HG03469 (cell line): ENCODE results near the gene RPS6KB2.
A peak's percentile ranks its signal among the peaks of the same experiment; 100 is the strongest.

Experiments used
- ATAC-seq: cut with Tn5 transposase; IDR thresholded peaks from one replicate; pipeline ENCODE4 v1.9.1; 2021; ENCODE audit warnings: mild to moderate bottlenecking, moderate library complexity, moderate number of reproducible peaks; ENCODE audit not compliant: unreplicated experiment

The RPS6KB2 gene

GRCh38 chr11:67441098-67441563 lies 12.8 kb downstream of the RPS6KB2 start:
- ATAC-seq, result no peak

- no peak for ATAC-seq
Observed at GRCh38 chr11:67441731-67442351, 13.5 kb downstream of the RPS6KB2 start.

- ATAC-seq, result no peak
Observed at GRCh38 chr11:67442504-67443404, 14.5 kb downstream of the RPS6KB2 start.

GRCh38 chr11:67445515-67445914 lies 17.2 kb downstream of the RPS6KB2 start:
- no peak for ATAC-seq

GRCh38 chr11:67448220-67448609 lies 19.9 kb downstream of the RPS6KB2 start:
- no peak for ATAC-seq

GRCh38 chr11:67449116-67449844 lies 21.0 kb downstream of the RPS6KB2 start:
- ATAC-seq, result no peak

GRCh38 chr11:67450796-67451657 lies 22.7 kb downstream of the RPS6KB2 start:
- ATAC-seq, result no peak

- no peak for ATAC-seq
Observed at GRCh38 chr11:67451658-67451976, 23.3 kb downstream of the RPS6KB2 start.

GRCh38 chr11:67452141-67452952 lies 24.1 kb downstream of the RPS6KB2 start, which contains the start of gene GPR152:
TSS of gene GPR152 (minus strand) at chr11:67452729. CDS start at chr11:67452724, 5 bp downstream.
- ATAC-seq, result no peak

GRCh38 chr11:67453816-67454732 lies 25.8 kb downstream of the RPS6KB2 start:
- ATAC-seq, result no peak

- no peak for ATAC-seq
Observed at GRCh38 chr11:67455054-67455453, 26.8 kb downstream of the RPS6KB2 start, which contains the start of gene CABP4. TSS of gene CABP4 (plus strand) at chr11:67455354. CDS start at chr11:67455424, 70 bp downstream.

- no peak for ATAC-seq
Observed at GRCh38 chr11:67456068-67456705, 27.9 kb downstream of the RPS6KB2 start.

- ATAC-seq, result no peak
Observed at GRCh38 chr11:67457453-67457852, 29.2 kb downstream of the RPS6KB2 start.

GRCh38 chr11:67458266-67458665 lies 30.0 kb downstream of the RPS6KB2 start:
- no peak for ATAC-seq

GRCh38 chr11:67463186-67463585 lies 34.9 kb downstream of the RPS6KB2 start:
- ATAC-seq, result no peak

GRCh38 chr11:67463680-67464410 lies 35.6 kb downstream of the RPS6KB2 start:
- ATAC-seq, result no peak

- ATAC-seq, result peak; percentile 31
Observed at GRCh38 chr11:67464411-67465188, 36.3 kb downstream of the RPS6KB2 start.
